ENCODE measurements around the gene BACE1. TPM values are rescaled to one million over a fixed set of nuclear protein-coding genes. Genes with fewer than 3 reads are reported as not detected.

The BACE1 gene
- total RNA-seq, 1 donor from 2014 or later = 15.7 TPM

Other genes with a start within 250 kb of the BACE1 start
- 47.4 TPM for gene SIK3, start 217.8 kb downstream of the BACE1 start, total RNA-seq
- gene PAFAH1B2, start 172.0 kb downstream of the BACE1 start, total RNA-seq = 68.9 TPM
- gene SIDT2, start 137.5 kb downstream of the BACE1 start, total RNA-seq = 25.3 TPM
- 317 TPM for gene TAGLN, start 116.9 kb downstream of the BACE1 start, total RNA-seq
- gene PCSK7, start 84.2 kb downstream of the BACE1 start, total RNA-seq = 45.5 TPM
- gene RNF214, start 83.6 kb downstream of the BACE1 start, total RNA-seq = 27.6 TPM
- 9.2 TPM for gene BACE1-AS, start 24.9 kb downstream of the BACE1 start, total RNA-seq
- 9.9 TPM for gene CEP164, start 11.6 kb upstream of the BACE1 start, total RNA-seq